Gastroesophageal sphincter (tissue), 4 donors: Measurements from ENCODE around the gene TAF12. TPM values are rescaled to one million over a fixed set of nuclear protein-coding genes. Genes with fewer than 3 reads are reported as not detected.
"Not testable (repeated sequence)": the region's sequence is repeated elsewhere in the genome, so short reads cannot be mapped to it uniquely, and the experiment has no call there.

Experiments
- ATAC-seq: fragments of 150-250 bp; one replicate; pipeline ENCODE4 v1.9.1; 2016; ENCODE audit warnings: mild to moderate bottlenecking, moderate library complexity
- H3K27ac ChIP-seq, 4 donors: fragments of 200-600 bp; sonication (generic) in 3 of 4; 1 replicate in 3 of 4; 2 replicates in 1 of 4; pipeline ENCODE4 v1.5.1; 2016 to 2019
- H3K27me3 ChIP-seq: fragments of 200-600 bp; sonication (generic); one replicate; pipeline ENCODE4 v1.5.1; 2019
- H3K36me3 ChIP-seq, 2 donors: fragments of 200-600 bp; sonication (generic); one replicate each; pipeline ENCODE4 v1.5.1; 2019; ENCODE audit warnings: control low read depth in 1 of 2
- H3K4me1 ChIP-seq, 3 donors: fragments of 200-600 bp; sonication (generic); 1 replicate in 2 of 3; 2 replicates in 1 of 3; pipeline ENCODE4 v1.5.1; 2016 to 2019; ENCODE audit warnings: control low read depth in 2 of 3
- H3K4me3 ChIP-seq, 2 donors: fragments of 200-600 bp; sonication (generic); one replicate each; pipeline ENCODE4 v1.5.1; 2019; ENCODE audit warnings: mild to moderate bottlenecking in 1 of 2, moderate library complexity in 1 of 2
- H3K9me3 ChIP-seq, 3 donors: fragments of 200-600 bp; sonication (generic); one replicate each; pipeline ENCODE4 v1.5.1; 2017 to 2019; ENCODE audit warnings: control low read depth in 2 of 3
- CTCF ChIP-seq, 4 experiments: fragments of 200-600 bp in 2 of 4; fragments of 450-650 bp in 2 of 4; sonication (generic) in 1 of 4; IDR thresholded peaks; one replicate each; pipeline ENCODE4 v1.5.1; 2017 to 2019; ENCODE audit warnings: antibody characterized with exemption in 4 of 4, mild to moderate bottlenecking in 2 of 4, moderate library complexity in 2 of 4
- EP300 ChIP-seq: sonication (generic); formaldehyde crosslinking; IDR thresholded peaks from one replicate; pipeline ENCODE4 v1.6.1; 2017; ENCODE audit warnings: antibody characterized with exemption, mild to moderate bottlenecking
- POLR2A ChIP-seq, 2 donors: fragments of 450-650 bp; IDR thresholded peaks; one replicate each; pipeline ENCODE4 v1.6.1; 2017; ENCODE audit warnings: antibody characterized with exemption in 2 of 2, mild to moderate bottlenecking in 2 of 2, moderate library complexity in 1 of 2
- POLR2AphosphoS5 ChIP-seq: sonication (generic); formaldehyde crosslinking; IDR thresholded peaks from one replicate; pipeline ENCODE4 v1.6.1; 2017; ENCODE audit warnings: antibody characterized with exemption
- WGBS, 2 donors: methylation state at CpG; one replicate each; pipeline ENCODE4 v1.1.5; 2018; ENCODE audit warnings: low coverage in 1 of 2; 5-methylcytosine and 5-hydroxymethylcytosine counted together
- total RNA-seq, 4 donors: library from RNA; depleted of rRNA; stranded (reverse); fragments of >200 nt; gene quantifications; one replicate each; pipeline ENCODE4 v1.1.0, GENCODE V29; 2016

Gene TAF12
- total RNA-seq, 4 donors from 2014 or later: 12.4 to 22.3 (median 16.7) TPM

- H3K4me3 ChIP-seq: no peak overlapping the region
These were observed 33.0 kb upstream of the TAF12 start for GRCh38 chr1:28675924-28676257.

DNA sequence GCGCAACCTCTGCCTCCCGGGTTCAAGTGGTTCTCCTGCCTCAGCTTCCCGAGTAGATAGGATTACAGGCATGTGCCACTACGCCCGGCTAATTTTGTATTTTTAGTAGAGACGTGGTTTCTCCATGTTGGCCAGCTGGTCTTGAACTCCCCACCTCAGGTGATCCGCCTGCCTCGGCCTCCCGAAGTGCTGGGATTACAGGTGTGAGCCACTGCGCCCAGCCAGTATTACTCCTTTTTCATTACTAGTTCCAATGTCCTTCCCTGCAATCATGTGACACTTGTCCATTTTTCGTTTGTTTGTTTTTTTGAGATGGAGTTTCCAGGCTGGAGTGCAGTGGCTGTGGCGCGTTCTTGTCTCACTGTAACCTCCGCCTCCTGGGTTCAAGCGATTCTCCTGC is 30.1 kb upstream of the TAF12 start:
- not testable (repeated sequence) for H3K27ac ChIP-seq, H3K36me3 ChIP-seq, H3K9me3 ChIP-seq, H3K4me3 ChIP-seq, H3K27me3 ChIP-seq, ATAC-seq
- 95 to 98% methylated on average over 12 of the region's 15 CpGs for WGBS, 2 donors
- peaks cover 0 to 17% (median 4%) of the 10 kb centered on the region in 3 donors for H3K4me1 ChIP-seq

More at GRCh38 chr1:28675924-28676257, 33.0 kb upstream of the TAF12 start:
- no peaks in the 10 kb centered on the region for H3K4me1 ChIP-seq
- ATAC-seq: no peak
- H3K36me3 ChIP-seq: peaks cover 0 to under 1% of the 10 kb centered on the region in 2 donors
- no peaks in the 10 kb centered on the region for H3K9me3 ChIP-seq
- H3K27me3 ChIP-seq: no peaks in the 10 kb centered on the region
- no peak for TF ChIP-seq CTCF (IDR thresholded peaks at IDR 0.05)
- TF ChIP-seq EP300: no peak
- H3K27ac ChIP-seq: no peak overlapping the region

DNA sequence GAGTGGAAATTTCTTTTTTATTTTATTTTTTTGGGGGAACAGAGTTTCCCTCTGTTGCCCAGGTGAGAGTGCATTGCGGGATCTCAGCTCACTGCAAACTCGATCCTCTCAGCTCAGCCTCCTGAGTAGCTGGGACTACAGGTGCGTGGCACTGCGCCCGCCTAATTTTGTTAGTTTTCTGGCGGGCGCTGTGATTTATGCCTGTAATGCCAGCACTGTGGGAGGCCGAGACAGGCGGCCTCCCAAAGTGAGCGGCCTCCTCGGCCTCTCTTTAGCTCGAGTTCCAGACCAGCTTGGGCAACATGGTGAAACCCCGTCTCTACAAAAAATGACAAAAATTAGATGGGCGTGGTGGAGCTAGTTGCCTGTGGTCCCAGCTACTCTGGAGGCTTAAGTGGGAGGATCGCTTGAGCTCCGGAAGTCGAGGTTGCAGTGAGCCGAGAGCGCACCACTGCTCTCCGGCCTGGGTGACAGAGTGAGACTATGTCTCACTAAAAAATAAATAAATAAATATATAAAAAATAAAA is 28.4 kb upstream of the TAF12 start:
- Histone ChIP-seq H3K4me3 (no peak overlapping the region), H3K9me3 (no peaks in the 10 kb centered on the region), H3K27me3 (no peaks in the 10 kb centered on the region), H3K36me3 (no peaks in the 10 kb centered on the region), H3K4me1 (peaks cover 0 to 27% (median 7%) of the 10 kb centered on the region in 3 donors), H3K27ac (no peak overlapping the region)
- WGBS, 2 donors: 95 to 96% methylated on average over 8 to 9 of the region's 20 CpGs
- no peak for TF ChIP-seq POLR2A (IDR thresholded peaks at IDR 0.05)
- no peak for TF ChIP-seq POLR2AphosphoS5
- no peak for TF ChIP-seq CTCF (IDR thresholded peaks at IDR 0.05)
- no peak for TF ChIP-seq EP300
- ATAC-seq: no peak

- peak; percentile 66 to 68 for TF ChIP-seq POLR2A (IDR thresholded peaks at IDR 0.05)
- no peak for TF ChIP-seq CTCF (IDR thresholded peaks at IDR 0.05)
- TF ChIP-seq POLR2AphosphoS5: no peak
- TF ChIP-seq EP300: no peak
- H3K4me1 ChIP-seq: peaks cover 0 to 27% (median 7%) of the 10 kb centered on the region in 3 donors
- no peaks in the 10 kb centered on the region for H3K9me3 ChIP-seq
- H3K4me3 ChIP-seq: peak overlapping the region; percentile 82 to 89
- no peaks in the 10 kb centered on the region for H3K27me3 ChIP-seq
- peak overlapping the region; percentile 96 to 97 (median 96) for H3K27ac ChIP-seq
- no peaks in the 10 kb centered on the region for H3K36me3 ChIP-seq
- WGBS, 2 donors: 0% methylated on average over 5 to 8 of the region's 63 CpGs
- ATAC-seq: peak; percentile 91
These were observed 26.3 kb upstream of the TAF12 start for GRCh38 chr1:28668956-28669723.

DNA sequence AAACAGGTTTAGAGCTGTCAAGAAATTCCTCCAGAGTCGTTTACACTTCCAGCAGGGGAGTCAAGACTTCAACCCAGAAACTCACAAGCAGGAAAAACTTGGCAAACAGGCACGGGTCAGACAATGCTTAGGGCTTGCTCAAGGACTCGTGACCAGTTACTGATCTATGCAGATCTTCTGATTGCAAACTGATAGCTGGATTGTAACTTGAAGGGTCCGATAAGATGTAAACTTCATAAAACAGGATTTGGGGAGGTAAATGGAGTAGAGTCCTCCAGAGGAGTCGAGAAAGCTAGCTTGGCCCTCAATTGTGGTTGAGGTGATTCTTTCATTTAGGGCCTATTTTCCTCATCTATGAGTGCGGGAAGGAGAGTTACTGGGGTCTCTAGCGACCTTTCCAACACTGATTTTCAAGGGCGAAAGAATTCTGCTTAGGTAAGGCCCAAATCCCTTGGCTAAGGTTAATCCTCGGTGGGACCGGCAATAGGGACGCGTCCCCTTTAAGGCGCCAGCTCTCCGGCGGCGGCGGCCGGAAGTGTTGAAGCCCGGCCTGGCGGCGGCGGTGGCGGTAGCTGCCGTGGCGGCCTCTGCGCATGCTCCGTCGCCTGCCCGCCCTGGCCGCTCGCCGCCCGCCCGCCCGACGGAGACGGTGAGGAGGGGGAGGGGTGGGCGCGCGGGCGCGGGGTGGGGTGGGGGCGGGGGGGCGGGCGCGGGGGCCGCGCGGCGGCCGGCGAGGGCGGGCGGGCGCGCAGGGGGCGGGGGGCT is 25.5 kb upstream of the TAF12 start, which contains the start of gene GMEB1:
TSS of gene GMEB1 (plus strand) at position 594 of the 765 bp plus-strand sequence. CDS start 14,829 bp downstream, outside the sequence.
- 2 to 5% methylated on average over 3 to 5 of the region's 57 CpGs for WGBS, 2 donors
- Histone ChIP-seq H3K27ac (peak within 1 kb of the TSS; percentile 96 to 97 (median 96)), H3K4me3 (peak within 1 kb of the TSS; percentile 82 to 89), H3K9me3 (no peaks in the 10 kb centered on the region), H3K27me3 (no peaks in the 10 kb centered on the region), H3K36me3 (no peaks in the 10 kb centered on the region), H3K4me1 (peaks cover 0 to 27% (median 7%) of the 10 kb centered on the region in 3 donors)
- TF ChIP-seq CTCF (IDR thresholded peaks at IDR 0.05) (peak in 2 of 4 experiments; percentile 25 to 37), EP300 (no peak), POLR2AphosphoS5 (no peak)
- peak; percentile 96 for ATAC-seq
